ENCODE data around the gene CASP9.
"Not testable (repeated sequence)": the region's sequence is repeated elsewhere in the genome, so short reads cannot be mapped to it uniquely, and the experiment has no call there.

CASP9 gene

GRCh38 chr1:15466955-15467625 is 56.9 kb downstream of the CASP9 start:
- not testable (repeated sequence) for DNase-seq

GRCh38 chr1:15465674-15466073 is 58.3 kb downstream of the CASP9 start:
- no peak for DNase-seq

GRCh38 chr1:15463926-15464322 is 60.1 kb downstream of the CASP9 start:
- DNase-seq: not testable (repeated sequence)

- DNase-seq: peak in 1 of 2 experiments; percentile 10
Measured at GRCh38 chr1:15463064-15463800, 60.8 kb downstream of the CASP9 start.

- DNase-seq: no peak
Measured at GRCh38 chr1:15460708-15461095, 63.3 kb downstream of the CASP9 start.

GRCh38 chr1:15459771-15460707 is 64.0 kb downstream of the CASP9 start:
- DNase-seq: peak in 1 of 2 experiments; percentile 25

GRCh38 chr1:15458388-15458787 is 65.6 kb downstream of the CASP9 start:
- DNase-seq: not testable (repeated sequence)

GRCh38 chr1:15457585-15457984 is 66.4 kb downstream of the CASP9 start:
- DNase-seq: no peak

- DNase-seq: no peak
Measured at GRCh38 chr1:15456313-15456954, 67.6 kb downstream of the CASP9 start, which contains the start of gene CELA2A. CELA2A (plus strand) TSS chr1:15456732; CDS start chr1:15456754, 22 bp downstream.

GRCh38 chr1:15455522-15455921 is 68.5 kb downstream of the CASP9 start:
- DNase-seq: no peak

- DNase-seq: no peak
Measured at GRCh38 chr1:15454256-15454655, 69.8 kb downstream of the CASP9 start.

GRCh38 chr1:15453734-15454133 is 70.3 kb downstream of the CASP9 start:
- DNase-seq: no peak

GRCh38 chr1:15452866-15453571 is 71.0 kb downstream of the CASP9 start:
- peak in 1 of 2 experiments; percentile 24 for DNase-seq

- no peak for DNase-seq
Measured at GRCh38 chr1:15452216-15452615, 71.8 kb downstream of the CASP9 start.

GRCh38 chr1:15451014-15451722 is 72.8 kb downstream of the CASP9 start:
- no peak for DNase-seq

- DNase-seq: no peak
Measured at GRCh38 chr1:15449567-15449966, 74.4 kb downstream of the CASP9 start.

- no peak for DNase-seq
Measured at GRCh38 chr1:15448877-15449462, 75.0 kb downstream of the CASP9 start.

GRCh38 chr1:15446212-15446611 is 77.8 kb downstream of the CASP9 start:
- DNase-seq: no peak

- no peak for DNase-seq
Measured at GRCh38 chr1:15445390-15446122, 78.5 kb downstream of the CASP9 start.
